Ecto neural progenitor cell (in vitro differentiated cells): ENCODE data around the gene OR3A3.
A peak's percentile ranks its signal among the peaks of the same experiment; 100 is the strongest.
"Not testable (repeated sequence)": the region's sequence is repeated elsewhere in the genome, so short reads cannot be mapped to it uniquely, and the experiment has no call there.

Experiments used
- DNase-seq: peaks from one replicate; pipeline ENCODE4 v3.0.0-alpha.2; 2018; ENCODE audit warnings: low spot score

The OR3A3 gene

DNA sequence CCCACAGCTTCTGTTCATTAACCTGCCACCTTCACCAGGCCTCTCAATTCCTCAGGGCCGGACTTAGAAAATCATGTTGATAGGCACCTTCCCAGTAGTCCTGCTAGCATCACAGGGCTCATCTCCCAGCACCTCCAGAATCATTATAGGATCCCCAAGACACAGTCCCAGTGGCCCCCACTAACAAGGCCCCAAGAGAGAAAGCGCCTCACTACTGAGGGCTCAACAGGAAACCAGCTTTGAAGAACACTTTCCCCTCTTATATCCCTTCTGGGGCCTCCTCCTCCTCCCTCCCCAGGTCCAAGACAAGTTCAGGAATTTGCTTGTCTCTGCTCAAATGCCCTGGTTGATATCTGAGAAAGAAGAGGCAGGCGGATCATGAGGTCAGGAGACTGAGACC lies at the start of gene OR3A3:
OR3A3 (plus strand) TSS at position 301 of the 400 bp plus-strand sequence.
- no peak for DNase-seq

DNA sequence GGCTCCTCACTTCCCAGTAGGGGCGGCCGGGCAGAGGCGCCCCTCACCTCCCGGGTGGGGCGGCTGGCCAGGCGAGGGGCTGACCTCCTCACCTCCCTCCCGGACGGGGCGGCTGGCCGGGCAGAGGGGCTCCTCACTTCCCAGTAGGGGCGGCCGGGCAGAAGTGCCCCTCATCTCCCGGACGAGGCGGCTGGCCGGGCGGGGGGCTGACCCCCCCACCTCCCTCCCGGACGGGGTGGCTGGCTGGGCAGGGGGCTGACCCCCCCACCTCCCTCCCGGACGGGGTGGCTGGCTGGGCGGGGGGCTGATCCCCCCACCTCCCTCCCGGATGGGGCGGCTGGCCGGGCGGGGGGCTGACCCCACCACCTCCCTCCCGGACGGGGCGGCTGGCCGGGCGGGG lies 40.0 kb upstream of the OR3A3 start:
- not testable (repeated sequence) for DNase-seq

DNA sequence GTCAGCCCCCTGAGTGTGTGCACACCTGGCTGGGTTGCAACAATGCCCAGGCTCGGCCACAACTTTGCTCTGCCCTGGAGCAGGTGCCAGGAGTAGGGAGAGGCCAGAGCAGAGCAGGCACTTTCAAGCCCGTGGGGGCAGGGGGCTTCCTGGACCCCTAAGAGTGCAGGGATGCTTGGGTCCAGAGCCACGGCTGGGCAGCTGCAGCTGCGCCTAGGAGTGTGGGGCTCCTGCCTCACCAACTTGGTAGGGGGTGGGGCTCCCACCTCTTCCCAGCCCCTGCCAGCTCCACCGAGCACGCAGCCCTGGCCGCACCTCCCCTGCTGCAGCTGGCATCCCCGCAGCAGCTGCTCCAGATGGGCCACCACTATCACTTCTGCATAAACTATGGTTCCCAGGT lies 32.8 kb upstream of the OR3A3 start:
- no peak for DNase-seq

DNA sequence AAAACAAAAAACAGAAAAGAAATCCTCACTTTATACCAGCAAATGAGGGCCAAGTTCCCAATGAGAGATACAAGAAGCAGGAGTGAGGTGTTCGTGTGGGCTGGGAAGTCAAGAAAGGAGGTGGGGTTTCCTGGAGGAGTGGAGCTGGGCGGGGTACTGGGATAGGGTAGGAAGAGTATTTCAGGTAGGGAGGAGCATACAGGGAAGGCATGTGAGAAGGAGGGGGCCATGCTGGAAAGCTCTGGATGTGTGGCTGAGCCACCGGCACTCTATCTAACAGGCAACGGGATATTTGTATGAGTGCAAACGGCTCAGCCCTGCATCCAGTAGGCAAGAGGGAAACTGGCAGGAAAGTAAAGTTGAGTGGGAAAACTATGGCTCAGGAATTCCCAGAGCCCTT lies 29.2 kb upstream of the OR3A3 start:
- no peak for DNase-seq

DNA sequence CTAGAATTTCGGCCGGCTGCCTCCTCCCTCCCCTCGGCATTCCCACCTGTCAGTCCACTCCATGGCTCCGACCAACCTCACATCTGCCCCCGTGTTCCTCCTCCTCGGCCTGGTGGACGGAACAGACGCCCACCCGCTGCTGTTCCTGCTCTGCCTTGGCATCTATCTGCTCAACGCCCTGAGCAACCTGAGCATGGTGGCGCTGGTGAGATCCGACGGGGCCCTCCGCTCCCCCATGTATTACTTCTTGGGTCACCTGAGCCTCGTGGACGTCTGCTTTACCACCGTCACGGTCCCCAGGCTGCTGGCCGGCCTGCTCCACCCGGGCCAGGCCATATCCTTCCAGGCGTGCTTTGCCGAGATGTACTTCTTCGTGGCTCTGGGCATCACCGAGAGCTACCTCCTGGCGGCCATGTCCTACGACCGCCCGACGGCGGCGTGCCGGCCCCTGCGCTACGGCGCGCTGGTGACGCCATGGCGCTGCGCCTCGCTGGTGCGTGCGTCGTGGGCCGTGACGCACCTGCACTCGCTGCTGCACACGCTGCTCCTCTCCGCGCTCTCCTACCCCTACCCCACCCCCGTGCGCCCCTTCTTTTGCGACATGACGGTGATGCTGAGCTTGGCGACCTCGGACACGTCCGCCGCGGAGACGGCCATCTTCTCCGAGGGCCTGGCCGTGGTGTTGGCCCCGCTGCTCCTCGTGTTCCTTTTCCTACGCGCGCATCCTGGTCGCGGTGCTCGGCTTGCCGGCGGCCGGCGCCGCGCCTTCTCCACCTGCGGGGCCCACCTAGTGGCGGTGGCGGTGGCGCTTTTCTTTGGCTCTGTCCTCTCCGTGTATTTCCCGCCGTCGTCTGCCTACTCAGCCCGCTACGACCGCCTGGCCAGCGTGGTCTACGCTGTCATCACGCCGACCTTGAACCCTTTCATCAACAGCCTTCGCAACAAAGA lies 25.0 kb upstream of the OR3A3 start, which contains the start of gene OR3A2:
OR3A2 (minus strand) TSS at position 440 of the 948 bp plus-strand sequence.
- DNase-seq: no peak

DNA sequence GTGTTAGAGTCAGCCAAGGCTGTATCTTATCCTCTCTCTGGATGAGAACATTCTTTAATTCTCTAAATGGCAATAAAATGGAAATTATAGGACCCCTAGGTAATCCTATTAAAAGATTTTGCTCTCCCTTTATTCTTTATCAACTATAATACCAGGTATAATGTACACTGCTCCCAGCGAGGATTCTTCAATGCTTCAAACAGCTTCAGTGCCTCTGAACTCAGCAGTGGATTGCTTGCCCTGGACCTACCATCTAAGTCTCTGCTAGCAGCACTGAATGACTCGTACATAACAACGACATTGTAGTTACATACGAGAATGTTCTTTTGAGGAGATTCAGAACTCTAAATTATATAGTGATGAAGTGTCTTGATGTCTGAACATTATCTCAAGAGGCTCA lies 21.4 kb upstream of the OR3A3 start:
- no peak for DNase-seq

DNA sequence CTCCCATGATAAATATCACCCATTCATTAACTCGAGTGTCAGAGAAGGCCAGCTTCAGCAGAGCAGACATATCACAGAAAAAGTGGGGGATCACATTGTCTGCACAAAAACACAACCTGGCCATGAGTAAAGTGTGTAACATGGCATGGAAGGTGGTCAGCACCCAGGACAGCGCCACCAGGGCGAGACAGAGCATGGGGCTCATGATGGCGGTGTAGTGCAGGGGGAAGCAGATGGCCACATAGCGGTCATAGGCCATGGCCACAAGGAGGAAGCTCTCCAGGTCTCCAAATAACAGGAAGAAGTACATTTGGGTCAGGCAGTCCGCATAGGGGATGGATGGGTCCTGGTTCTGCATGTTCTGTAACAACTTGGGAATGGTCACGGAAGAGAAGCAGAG lies 13.4 kb upstream of the OR3A3 start:
- peak; percentile 57 for DNase-seq

DNA sequence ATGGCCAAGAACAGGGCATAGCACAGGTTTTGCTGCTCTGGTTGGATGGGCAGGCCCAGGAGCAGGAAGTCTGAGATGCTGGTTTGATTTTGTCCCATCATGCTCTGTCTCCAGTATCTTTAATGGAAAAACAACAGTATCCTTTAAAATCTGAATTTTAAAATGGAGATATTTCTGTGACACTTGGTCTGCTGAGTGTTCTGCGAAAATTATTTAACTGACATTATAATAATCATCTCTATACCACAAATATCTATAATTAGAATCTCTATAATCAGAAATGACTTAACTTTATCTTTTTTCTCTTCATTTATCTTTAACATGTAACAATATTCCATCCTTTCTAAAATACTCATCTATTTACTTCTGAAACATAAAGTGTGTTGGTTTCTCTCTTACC lies 12.9 kb upstream of the OR3A3 start, which contains the start of gene OR1E1:
OR1E1 (minus strand) TSS at position 101 of the 400 bp plus-strand sequence; CDS start at position 101, 0 bp downstream.
- no peak for DNase-seq

DNA sequence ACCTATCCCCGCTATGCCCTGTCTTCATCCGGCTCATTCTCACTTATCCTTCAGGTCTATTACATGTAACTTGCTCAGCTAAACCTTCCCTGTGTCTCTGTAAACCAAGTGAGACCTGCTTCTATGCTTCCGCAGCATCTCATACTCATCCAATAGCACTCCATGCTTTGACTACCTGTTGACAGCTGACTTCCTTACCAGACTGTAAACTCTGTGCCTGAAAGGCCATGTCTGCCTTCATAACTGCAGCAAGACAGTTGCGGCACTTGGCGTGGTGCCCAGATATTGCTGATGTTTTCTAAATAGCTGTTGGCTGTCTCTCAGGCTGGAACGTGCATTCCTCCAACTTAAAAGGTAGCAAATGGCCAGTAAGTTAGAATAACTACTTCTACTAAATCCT lies 11.1 kb upstream of the OR3A3 start:
- no peak for DNase-seq

DNA sequence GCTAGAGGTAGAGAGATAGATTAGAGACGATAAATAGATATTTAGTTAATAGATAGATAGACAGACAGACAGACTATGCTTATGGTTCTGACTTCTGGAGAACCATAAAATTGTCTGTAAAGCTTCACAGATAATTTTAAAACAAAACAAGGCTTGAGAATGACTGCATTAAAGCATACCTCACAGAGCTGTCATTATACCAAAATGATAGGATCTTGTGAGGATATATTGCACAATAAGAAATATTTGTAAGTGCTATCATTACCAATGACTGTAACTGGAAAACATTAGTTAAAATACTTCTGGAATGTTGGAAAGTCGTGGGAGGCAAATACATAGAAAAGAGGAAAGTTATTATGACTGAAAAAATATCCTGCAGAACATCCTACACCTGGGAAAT lies 9.4 kb upstream of the OR3A3 start:
- no peak for DNase-seq

DNA sequence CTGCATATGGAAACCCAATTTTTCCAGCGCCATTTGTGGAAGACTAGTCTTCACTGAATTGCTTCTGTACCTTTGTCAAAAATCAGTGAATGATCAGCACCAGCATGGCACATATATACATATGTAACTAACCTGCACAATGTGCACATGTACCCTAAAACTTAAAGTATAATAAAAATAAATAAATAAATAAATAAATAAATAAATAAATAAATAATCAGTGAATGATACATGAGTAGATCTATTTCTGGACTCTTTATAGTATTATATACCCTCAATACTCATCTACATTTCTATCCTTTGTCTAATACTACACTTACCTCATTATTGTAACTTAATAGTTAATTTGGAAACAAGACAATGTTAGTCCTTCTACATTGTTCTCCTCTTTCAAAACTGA lies 7.3 kb upstream of the OR3A3 start:
- not testable (repeated sequence) for DNase-seq

DNA sequence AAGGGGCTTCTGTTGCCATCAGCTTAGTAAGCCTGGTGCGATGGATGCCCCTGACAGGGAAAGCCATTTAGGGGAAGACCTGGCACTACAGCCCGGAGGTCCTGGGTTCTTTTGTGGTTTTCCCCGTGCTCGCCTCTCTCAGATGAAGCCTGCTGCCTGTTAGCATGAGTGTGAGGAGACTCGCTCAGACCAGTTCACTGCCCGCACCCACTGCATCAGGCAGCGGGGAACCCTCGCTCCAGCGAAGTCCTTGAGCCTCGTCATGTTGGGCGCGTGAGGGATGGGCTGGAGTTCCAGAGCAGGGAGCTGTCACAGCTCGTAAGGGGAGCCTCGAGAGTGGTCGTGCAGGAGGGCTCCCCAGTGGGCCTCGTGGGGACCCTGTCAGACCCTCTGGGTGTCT lies 1.0 kb downstream of the OR3A3 start:
- not testable (repeated sequence) for DNase-seq

DNA sequence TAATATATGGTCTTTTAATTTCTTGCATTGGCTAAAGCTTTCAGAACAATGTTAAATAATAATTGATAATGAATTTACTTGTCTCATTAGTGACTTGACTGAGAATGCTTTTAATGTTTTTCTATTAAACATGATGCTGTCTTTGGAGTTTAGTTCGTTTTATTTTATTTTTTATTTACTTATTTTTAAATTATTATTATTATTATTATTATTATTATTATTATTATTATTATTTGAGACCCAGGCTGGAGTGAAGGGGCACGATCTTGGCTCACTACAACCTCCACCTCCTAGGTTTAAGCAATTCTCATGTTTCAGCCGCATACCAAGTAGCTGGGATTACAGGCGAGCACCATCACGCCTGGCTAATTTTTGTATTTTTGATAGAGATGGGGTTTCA lies 4.4 kb downstream of the OR3A3 start:
- no peak for DNase-seq

DNA sequence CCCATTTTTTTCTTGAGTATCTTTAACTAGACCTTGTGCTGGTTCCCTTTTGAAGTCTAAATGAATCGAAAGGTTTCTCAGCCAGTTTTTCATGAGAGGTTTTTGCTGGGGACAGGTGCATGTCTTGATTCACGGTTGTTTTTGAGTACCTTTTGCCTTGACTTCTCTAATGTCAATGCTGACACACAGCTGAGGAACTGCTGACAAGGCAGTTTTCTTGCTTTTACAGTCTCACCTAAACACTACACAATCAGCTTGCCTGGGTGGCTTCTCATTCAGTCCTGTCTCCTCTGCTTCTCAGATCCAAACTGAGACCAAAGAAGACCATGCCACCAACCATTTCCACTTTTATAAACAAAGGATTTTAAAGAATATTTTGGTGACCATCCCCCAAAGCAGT lies 7.1 kb downstream of the OR3A3 start:
- DNase-seq: no peak

DNA sequence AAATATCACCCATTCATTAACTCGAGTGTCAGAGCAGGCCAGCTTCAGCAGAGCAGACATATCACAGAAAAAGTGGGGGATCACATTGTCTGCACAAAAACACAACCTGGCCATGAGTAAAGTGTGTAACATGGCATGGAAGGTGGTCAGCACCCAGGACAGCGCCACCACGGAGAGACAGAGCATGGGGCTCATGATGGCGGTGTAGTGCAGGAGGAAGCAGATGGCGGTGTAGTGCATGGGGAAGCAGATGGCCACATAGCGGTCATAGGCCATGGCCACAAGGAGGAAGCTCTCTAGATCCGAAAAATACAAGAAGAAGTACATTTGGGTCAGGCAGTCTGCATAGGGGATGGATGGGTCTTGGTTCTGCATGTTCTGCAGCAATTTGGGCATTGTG lies 22.0 kb downstream of the OR3A3 start:
- DNase-seq: peak; percentile 65

DNA sequence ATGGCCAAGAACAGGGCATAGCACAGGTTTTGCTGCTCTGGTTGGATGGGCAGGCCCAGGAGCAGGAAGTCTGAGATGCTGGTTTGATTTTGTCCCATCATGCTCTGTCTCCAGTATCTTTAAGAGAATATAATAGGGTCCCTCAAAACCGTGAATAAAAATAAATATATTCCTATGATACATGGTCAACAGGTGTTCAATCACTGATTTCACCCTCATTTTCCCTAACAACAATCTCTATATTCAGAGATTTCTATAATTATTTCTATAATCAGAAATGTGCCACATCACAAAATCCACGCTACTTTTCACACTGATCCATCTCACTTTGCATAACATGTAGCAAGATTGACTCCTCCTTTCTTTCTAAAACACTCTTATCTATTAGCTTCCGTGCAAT lies 22.6 kb downstream of the OR3A3 start, which contains the start of gene OR1E2:
OR1E2 (minus strand) TSS at position 101 of the 400 bp plus-strand sequence; CDS start at position 101, 0 bp downstream.
- DNase-seq: no peak

DNA sequence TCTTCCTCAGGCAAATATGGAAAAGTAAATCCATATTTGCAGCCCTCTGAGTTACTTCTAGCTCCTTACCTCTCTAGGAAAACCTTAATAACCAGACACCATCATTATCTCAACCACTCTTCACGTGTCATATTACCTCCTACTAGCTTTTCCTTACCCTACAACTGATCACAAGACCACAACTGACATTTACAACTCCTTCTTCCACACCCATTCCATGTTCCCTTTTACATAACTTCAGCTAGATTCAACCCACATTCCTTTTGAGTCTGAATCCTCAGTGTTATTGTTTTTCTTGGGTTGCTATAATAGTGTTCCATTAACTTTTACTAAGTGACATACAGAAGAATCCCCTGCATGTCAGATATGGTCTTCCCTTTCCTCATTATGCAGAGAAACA lies 27.2 kb downstream of the OR3A3 start:
- DNase-seq: no peak

DNA sequence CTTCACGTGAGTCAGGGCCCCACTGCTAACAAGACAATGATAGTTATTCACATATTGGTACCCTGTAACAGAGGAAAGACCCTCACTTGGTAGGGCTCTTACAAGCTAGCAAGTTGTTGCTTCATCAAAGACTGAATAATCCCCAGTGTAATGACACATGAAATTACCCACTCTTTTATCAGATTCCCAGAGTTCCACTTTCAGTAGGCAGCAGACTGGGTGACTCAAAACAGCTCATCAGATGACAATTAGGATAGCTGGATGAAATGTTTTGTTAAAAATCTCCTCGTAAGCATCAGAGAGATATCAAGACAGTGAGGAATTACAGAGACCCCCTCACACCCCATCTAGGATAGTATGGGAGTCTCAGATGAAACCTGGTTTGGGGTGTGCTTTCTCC lies 29.3 kb downstream of the OR3A3 start:
- DNase-seq: no peak

DNA sequence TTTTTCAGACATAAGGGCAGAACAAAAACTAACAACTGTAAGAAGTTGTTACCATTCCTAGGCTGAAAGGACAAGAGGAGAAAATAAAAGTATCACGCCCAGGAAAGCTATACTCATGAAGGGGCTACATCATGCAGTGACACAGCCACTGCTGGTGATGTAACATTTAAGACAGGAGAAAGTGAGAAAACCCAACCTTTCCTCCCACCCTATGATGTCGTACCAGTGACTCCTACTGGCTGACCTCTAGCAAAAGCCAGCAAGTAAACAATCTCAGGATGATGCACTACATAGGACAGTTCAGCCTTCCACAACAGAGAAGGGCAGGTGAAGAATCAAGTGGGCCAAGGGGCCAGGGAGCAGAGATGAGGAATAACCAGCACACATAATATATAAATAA lies 36.5 kb downstream of the OR3A3 start:
- no peak for DNase-seq

DNA sequence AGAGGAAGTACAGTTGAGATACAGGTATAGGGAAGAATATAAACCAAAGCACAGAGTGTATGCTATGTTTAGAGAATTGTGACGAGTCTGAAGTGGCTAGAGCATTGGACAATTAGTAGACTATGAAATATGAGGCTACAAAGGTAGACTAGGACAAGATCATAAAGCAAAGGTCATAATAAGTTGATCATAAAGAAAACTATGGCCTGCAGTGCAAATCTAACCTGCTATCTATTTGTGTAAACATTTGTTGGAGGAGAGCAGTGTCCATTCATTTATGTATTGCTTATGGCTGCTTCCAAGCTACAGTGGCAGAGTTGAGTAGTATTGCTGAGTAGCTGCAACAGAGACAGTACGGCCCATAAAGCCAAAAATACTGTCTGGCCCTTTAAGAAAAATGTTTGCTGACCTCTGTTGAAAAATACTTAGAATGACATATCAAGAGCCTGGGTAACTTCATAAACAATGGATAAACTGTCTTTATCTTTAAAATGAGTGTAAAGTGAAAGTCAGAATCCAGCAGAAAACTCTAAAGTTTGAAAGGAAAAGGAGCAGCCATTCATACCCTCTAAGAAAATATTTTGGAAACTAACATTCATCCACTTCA lies 37.0 kb downstream of the OR3A3 start:
- no peak for DNase-seq

DNA sequence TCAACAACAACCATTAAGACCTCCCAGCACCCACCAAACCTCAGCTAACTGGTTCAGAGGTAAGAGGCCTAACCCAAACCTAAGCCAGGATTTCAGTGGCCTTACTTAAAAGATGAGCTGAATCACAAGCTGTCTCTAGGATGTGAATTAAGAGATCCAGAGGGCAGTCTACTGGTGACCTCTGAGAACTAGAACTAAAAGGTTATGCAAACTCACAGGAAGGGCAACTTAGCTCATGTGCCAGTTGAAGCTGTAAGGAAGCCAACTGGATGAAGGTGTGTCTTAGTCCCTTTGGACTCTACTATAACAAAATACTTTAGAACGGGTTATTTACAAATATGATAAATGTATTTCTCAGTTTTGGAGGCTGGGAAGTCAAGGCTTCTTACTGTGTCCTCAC lies 55.2 kb downstream of the OR3A3 start:
- DNase-seq: not testable (repeated sequence)

DNA sequence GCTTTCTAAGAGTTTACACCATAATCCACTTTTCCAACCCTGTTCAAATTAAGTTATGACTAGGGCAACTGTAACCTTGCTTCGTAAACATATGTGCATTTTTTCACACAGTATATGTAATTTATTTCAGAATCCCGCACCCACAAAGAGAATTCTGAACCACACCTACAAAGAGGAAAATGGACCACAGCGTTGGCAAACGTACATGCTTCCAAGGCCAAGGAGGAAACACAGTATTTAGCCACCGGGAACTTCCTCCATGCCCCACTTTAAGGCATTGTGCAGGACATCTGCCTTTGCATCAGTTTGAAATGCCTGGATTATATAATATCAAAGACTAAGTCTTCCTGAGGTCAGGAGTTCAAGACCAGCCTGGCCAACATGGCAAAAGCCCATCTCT lies 58.4 kb downstream of the OR3A3 start:
- DNase-seq: no peak

DNA sequence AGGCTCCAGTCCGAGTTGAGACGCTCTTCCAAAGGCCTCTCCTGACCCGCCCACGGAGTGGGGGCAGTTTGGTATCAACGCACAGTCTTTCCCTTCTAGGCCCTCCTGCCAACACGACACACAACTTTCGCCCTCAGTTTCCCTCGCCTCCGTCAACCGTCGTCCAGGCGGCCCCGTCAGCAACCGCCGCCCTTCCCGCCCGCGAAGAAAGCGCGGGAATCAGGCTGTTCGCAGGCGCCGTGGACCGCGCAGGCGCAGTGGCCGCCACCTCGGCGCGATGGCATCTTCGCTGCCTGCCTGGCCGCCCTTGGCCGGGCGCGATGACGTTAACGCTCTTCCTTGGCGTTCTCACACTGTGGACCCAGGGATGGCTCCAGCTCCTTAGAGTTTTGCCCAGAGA lies 60.4 kb downstream of the OR3A3 start, which contains the start of gene SPATA22:
SPATA22 (minus strand) TSS at position 221 of the 400 bp plus-strand sequence. CDS start 2,494 bp downstream, outside the sequence.
- no peak for DNase-seq
